Dermis blood vessel endothelial cell (primary cell): ENCODE measurements around the gene NBPF3. TPM values are rescaled to one million over a fixed set of nuclear protein-coding genes. Genes with fewer than 3 reads are reported as not detected.
"Not testable (repeated sequence)": the region's sequence is repeated elsewhere in the genome, so short reads cannot be mapped to it uniquely, and the experiment has no call there.

ENCODE experiments used
- DNase-seq: peaks from one replicate; pipeline ENCODE4 v3.0.0; 2010
- total RNA-seq: library from RNA; depleted of rRNA; stranded (reverse); fragments of >200 nt; gene quantifications from 2 replicates; pipeline ENCODE4 v1.2.3, GENCODE V29; 2014

Gene NBPF3
- total RNA-seq, 1 donor from 2014 or later: 1.4 TPM

- no peak for DNase-seq
These were observed 604 bp upstream of the NBPF3 start for GRCh38 chr1:21439345-21439720.

- DNase-seq: not testable (repeated sequence)
These were observed 741 bp downstream of the NBPF3 start for GRCh38 chr1:21440630-21441125.

GRCh38 chr1:21446647-21447046 is 6.7 kb downstream of the NBPF3 start:
- not testable (repeated sequence) for DNase-seq

- no peak for DNase-seq
These were observed 7.4 kb downstream of the NBPF3 start for GRCh38 chr1:21447311-21447710.

GRCh38 chr1:21449906-21450305 is 10.0 kb downstream of the NBPF3 start:
- no peak for DNase-seq

GRCh38 chr1:21451212-21451611 is 11.3 kb downstream of the NBPF3 start:
- DNase-seq: no peak

GRCh38 chr1:21451981-21452411 is 12.1 kb downstream of the NBPF3 start:
- DNase-seq: no peak

GRCh38 chr1:21453964-21454614 is 14.2 kb downstream of the NBPF3 start:
- peak; percentile 10 for DNase-seq

GRCh38 chr1:21454904-21455303 is 15.0 kb downstream of the NBPF3 start:
- not testable (repeated sequence) for DNase-seq

GRCh38 chr1:21457654-21458053 is 17.7 kb downstream of the NBPF3 start:
- DNase-seq: no peak

GRCh38 chr1:21465127-21465526 is 25.2 kb downstream of the NBPF3 start:
- not testable (repeated sequence) for DNase-seq

GRCh38 chr1:21467946-21468345 is 28.0 kb downstream of the NBPF3 start:
- DNase-seq: not testable (repeated sequence)

GRCh38 chr1:21468599-21468998 is 28.7 kb downstream of the NBPF3 start:
- peak; percentile 34 for DNase-seq

- no peak for DNase-seq
These were observed 29.6 kb downstream of the NBPF3 start for GRCh38 chr1:21469581-21469980.

GRCh38 chr1:21472861-21473260 is 32.9 kb downstream of the NBPF3 start:
- DNase-seq: no peak

- no peak for DNase-seq
These were observed 38.4 kb downstream of the NBPF3 start for GRCh38 chr1:21478356-21478755.

GRCh38 chr1:21483881-21484280 is 43.9 kb downstream of the NBPF3 start:
- not testable (repeated sequence) for DNase-seq

- DNase-seq: no peak
These were observed 49.2 kb downstream of the NBPF3 start for GRCh38 chr1:21489146-21489545.

GRCh38 chr1:21490774-21491487 is 51.0 kb downstream of the NBPF3 start:
- DNase-seq: peak; percentile 49

GRCh38 chr1:21491488-21492355 is 51.8 kb downstream of the NBPF3 start:
- peak; percentile 29 for DNase-seq

- DNase-seq: no peak
These were observed 52.4 kb downstream of the NBPF3 start for GRCh38 chr1:21492356-21492625.

- DNase-seq: no peak
These were observed 54.3 kb downstream of the NBPF3 start for GRCh38 chr1:21494196-21494595.

GRCh38 chr1:21495225-21495820 is 55.4 kb downstream of the NBPF3 start:
- DNase-seq: no peak
